PFSK-1 (cell line): ENCODE measurements around the gene HOXB3.

ENCODE experiments used
- FOXP2 ChIP-seq: optimal IDR thresholded peaks from 2 replicates; pipeline ENCODE3; 2011; ENCODE audit warnings: borderline replicate concordance, control low read depth, inconsistent platforms; ENCODE audit not compliant: insufficient read depth; ENCODE audit errors: extremely low read length, extremely low read depth
- POLR2AphosphoS5 ChIP-seq: IDR thresholded peaks from 2 replicates; pipeline ENCODE4 v1.6.1; 2012; ENCODE audit warnings: low read depth, mild to moderate bottlenecking, control low read depth, low read length, moderate library complexity
- SIN3A ChIP-seq: IDR thresholded peaks from 2 replicates; pipeline ENCODE4 v1.6.1; 2012; ENCODE audit warnings: mild to moderate bottlenecking, low read length, moderate library complexity, borderline replicate concordance; ENCODE audit not compliant: insufficient read depth
- TAF1 ChIP-seq: IDR thresholded peaks from 2 replicates; pipeline ENCODE4 v1.6.1; 2012; ENCODE audit warnings: low read length, control low read depth, borderline replicate concordance; ENCODE audit not compliant: insufficient read depth
- TF ChIP-seq, protein P1 (sequence below), 2 experiments: IDR thresholded peaks; 2 replicates each; pipeline versions ENCODE4 v1.6.1 to v1.8.0; 2011 to 2012; ENCODE audit warnings: low read depth in 2 of 2, low read length in 2 of 2, control low read depth in 1 of 2, inconsistent platforms in 1 of 2, mild to moderate bottlenecking in 1 of 2, moderate library complexity in 1 of 2; ENCODE audit not compliant: insufficient read depth in 1 of 2

HOXB3 gene

GRCh38 chr17:48549281-48549630, 40.8 kb downstream of the HOXB3 start:
- TF ChIP-seq SIN3A (no peak), TAF1 (no peak), POLR2AphosphoS5 (no peak), FOXP2 (no peak)
- TF ChIP-seq, protein P1, sequence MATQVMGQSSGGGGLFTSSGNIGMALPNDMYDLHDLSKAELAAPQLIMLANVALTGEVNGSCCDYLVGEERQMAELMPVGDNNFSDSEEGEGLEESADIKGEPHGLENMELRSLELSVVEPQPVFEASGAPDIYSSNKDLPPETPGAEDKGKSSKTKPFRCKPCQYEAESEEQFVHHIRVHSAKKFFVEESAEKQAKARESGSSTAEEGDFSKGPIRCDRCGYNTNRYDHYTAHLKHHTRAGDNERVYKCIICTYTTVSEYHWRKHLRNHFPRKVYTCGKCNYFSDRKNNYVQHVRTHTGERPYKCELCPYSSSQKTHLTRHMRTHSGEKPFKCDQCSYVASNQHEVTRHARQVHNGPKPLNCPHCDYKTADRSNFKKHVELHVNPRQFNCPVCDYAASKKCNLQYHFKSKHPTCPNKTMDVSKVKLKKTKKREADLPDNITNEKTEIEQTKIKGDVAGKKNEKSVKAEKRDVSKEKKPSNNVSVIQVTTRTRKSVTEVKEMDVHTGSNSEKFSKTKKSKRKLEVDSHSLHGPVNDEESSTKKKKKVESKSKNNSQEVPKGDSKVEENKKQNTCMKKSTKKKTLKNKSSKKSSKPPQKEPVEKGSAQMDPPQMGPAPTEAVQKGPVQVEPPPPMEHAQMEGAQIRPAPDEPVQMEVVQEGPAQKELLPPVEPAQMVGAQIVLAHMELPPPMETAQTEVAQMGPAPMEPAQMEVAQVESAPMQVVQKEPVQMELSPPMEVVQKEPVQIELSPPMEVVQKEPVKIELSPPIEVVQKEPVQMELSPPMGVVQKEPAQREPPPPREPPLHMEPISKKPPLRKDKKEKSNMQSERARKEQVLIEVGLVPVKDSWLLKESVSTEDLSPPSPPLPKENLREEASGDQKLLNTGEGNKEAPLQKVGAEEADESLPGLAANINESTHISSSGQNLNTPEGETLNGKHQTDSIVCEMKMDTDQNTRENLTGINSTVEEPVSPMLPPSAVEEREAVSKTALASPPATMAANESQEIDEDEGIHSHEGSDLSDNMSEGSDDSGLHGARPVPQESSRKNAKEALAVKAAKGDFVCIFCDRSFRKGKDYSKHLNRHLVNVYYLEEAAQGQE (IDR thresholded peaks at IDR 0.05; ENCODE audit: insufficient read depth in 1 of 2, low read depth in 2 of 2, low read length in 2 of 2): no peak

DNA sequence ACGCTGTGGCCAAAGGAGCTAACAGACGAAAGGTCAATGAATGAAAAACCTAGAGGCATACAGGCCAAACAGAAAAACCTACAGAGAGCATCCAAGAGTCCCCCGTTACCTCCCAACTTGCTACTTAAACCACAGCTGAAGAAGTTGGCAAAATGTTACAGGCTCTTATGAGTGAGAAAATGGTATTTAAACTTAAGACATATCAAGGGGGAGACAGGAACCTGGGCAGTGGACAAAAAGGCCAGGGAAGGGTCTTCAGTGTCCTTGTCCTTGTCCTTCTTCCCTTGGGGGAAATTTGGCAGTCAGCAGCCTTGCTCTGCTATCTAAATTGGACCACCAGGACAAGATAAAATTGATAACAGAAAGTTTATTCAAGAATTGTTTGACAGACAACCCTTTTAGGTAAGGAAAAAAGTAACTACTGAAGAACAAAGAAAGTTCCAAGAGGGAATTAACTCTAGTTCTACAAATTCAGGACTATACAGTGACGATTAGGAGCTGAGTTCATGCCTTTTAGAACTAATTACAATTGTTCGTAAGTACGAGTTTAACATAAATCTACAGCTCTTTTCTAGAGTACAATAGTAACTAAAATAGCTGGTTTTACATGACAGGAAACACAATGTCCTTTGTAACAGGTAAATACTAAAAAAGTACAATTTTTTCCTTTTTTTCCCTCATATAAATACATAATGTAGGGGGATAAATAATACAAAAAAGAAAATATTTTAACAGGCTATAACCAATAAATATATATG, 41.3 kb downstream of the HOXB3 start:
- TF ChIP-seq FOXP2 (no peak), SIN3A (no peak), POLR2AphosphoS5 (no peak), TAF1 (no peak)
- TF ChIP-seq, protein P1 (IDR thresholded peaks at IDR 0.05; ENCODE audit: insufficient read depth in 1 of 2, low read depth in 2 of 2, low read length in 2 of 2): no peak

DNA sequence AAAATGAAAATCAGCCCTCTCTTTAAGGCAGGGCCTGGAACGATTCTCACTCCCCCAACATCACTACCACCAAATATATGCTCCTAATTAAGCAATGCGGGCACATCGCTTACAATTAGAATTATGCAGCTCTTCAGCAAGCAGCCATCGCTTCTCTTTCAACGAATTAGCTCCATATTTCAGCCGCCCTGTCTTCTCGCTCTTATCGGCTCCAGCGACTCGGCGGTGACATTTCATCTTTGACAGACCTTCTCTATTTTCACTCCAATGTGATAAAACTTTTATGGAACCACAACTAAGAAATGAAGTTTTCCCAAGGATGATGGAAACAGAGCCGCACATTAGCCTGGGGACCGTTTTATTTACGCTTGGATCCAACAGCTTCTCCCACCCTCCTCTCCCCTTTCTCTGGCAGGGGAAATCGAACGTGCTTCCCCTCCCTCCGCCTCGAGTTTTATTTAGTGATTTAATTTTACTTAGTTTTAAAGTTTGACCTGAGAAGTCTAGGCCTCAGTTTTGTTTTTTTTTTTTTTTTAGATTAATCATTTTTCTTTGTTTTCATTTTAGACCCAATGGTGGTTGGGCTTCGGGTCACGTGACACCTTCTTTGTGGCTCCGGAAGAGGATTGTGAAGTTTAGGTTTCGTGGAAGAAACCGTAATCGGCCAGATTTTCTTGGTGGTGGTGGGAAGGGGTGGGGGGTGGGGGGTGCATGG, 42.1 kb downstream of the HOXB3 start:
- TF ChIP-seq POLR2AphosphoS5 (no peak), FOXP2 (no peak), SIN3A (no peak), TAF1 (no peak)
- TF ChIP-seq, protein P1 (IDR thresholded peaks at IDR 0.05; ENCODE audit: insufficient read depth in 1 of 2, low read depth in 2 of 2, low read length in 2 of 2): no peak

- no peak for TF ChIP-seq FOXP2
- TF ChIP-seq, protein P1 (IDR thresholded peaks at IDR 0.05; ENCODE audit: insufficient read depth in 1 of 2, low read depth in 2 of 2, low read length in 2 of 2): no peak
- no peak for TF ChIP-seq SIN3A
- TF ChIP-seq POLR2AphosphoS5: no peak
- no peak for TF ChIP-seq TAF1
Observed at GRCh38 chr17:48546924-48547807, 42.9 kb downstream of the HOXB3 start.
